ENCODE data around the gene NEK11. TPM values are rescaled to one million over a fixed set of nuclear protein-coding genes. Genes with fewer than 3 reads are reported as not detected.
A peak's percentile ranks its signal among the peaks of the same experiment; 100 is the strongest.

Gene NEK11
- polyA plus RNA-seq, 1 of the 3 experiments (the other 2 are of a cell fraction) = 4.7 TPM

DNA sequence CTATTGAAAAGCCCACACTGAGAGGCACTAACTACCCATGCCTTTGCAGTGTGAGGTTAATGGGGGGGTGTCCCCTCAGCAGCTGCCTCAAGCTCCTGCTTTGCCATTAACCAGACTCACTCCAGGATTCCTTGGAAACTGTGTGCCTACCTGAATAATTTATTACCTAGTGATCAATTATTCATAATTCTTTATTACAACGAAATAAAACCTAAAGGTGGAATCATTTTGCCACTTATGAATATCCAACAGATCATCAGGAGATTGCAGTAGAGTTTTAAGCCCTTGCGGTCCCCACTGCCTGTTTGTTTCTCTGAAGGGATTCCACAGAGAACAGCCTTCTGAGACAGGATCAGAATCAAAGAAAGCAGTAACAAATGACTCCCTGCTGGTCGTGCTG is 23.3 kb downstream of the NEK11 start:
- Histone ChIP-seq H2AFZ (ENCODE audit: low read depth) (no peak overlapping the region), H4K20me1 (ENCODE audit: insufficient read depth) (no peaks in the 10 kb centered on the region), H3K9me3 (no peaks in the 10 kb centered on the region), H3K9ac (no peak overlapping the region), H3F3A (replicated peaks; ENCODE audit: insufficient read depth) (no peaks in the 10 kb centered on the region), H3K27me3 (ENCODE audit: insufficient read depth) (no peaks in the 10 kb centered on the region), H3K9me2 (no peaks in the 10 kb centered on the region), H3K4me1 (ENCODE audit: control insufficient read depth in 1 of 2, insufficient read depth in 2 of 2, low read depth in 1 of 2, low read length in 1 of 2) (peaks cover 0 to 2% of the 10 kb centered on the region in 2 experiments; a peak in 1 of 4 replicates), H3K27ac (ENCODE audit: low read depth in 2 of 2, low read length in 1 of 2) (no peak overlapping the region), H3K36me3 (replicated peaks in 1 of 2; ENCODE audit: control insufficient read depth in 1 of 2, insufficient read depth in 2 of 2, low read length in 1 of 2) (no peaks in the 10 kb centered on the region), H3K4me3 (ENCODE audit: low read depth in 2 of 2, low read length in 1 of 2) (no peak overlapping the region), H3K4me2 (no peak overlapping the region), H3K79me2 (ENCODE audit: insufficient read depth) (no peaks in the 10 kb centered on the region)
- ChIA-PET CTCF (no interaction called here), POLR2A (no interaction called here)
- no peak for TF ChIP-seq FOXM1 (IDR thresholded peaks at IDR 0.05; ENCODE audit: low read depth)
- 76% methylated on average over 3 of the region's 3 CpGs for WGBS (ENCODE audit: low lambda C conversion rate)
- DNase-seq = no peak

DNA sequence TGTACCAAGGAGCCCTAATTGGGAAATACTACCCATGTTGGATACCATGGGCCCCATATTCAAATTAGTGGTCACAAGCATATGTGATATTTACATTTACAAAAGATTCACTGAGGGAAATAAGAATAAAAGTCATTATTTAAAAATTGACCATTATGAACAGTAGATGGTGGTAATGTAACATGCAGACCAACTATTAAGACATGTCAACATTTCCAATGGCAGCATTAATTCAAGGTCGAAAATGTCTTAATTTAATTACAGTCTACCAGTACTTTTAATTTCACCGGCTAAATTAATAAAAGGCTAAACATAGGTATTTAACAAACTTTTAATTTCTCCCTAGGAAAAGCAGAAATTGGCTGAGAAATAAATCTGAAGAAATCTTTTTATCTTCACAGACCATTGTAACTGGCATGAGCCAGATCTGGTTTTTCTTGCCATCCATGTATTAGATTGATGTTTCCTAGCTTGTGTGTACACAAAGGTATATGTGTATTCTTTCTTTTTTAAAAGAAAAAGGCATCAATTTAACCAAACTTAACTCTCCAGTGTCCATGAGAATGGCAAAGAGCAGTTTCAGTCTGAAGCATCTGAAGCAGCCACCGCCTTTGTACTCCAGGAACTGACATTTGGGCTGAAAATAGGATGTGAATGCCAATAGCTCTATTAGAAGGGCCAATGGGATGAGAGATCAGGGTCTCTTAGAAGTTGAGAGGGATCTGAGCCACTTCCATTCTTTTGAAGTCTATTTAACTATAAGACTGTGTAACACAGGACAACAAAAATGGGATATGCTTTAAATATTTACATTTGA is 26.6 kb downstream of the NEK11 start:
- Histone ChIP-seq H3K4me1 (ENCODE audit: control insufficient read depth in 1 of 2, insufficient read depth in 2 of 2, low read depth in 1 of 2, low read length in 1 of 2) (peaks cover 0 to 2% of the 10 kb centered on the region in 2 experiments; a peak in 1 of 4 replicates), H3K9me3 (no peaks in the 10 kb centered on the region), H3K4me2 (no peak overlapping the region), H3K4me3 (ENCODE audit: low read depth in 2 of 2, low read length in 1 of 2) (no peak overlapping the region), H3K27me3 (ENCODE audit: insufficient read depth) (no peaks in the 10 kb centered on the region), H3K79me2 (ENCODE audit: insufficient read depth) (no peaks in the 10 kb centered on the region), H3K9ac (no peak overlapping the region), H3F3A (replicated peaks; ENCODE audit: insufficient read depth) (no peaks in the 10 kb centered on the region), H4K20me1 (ENCODE audit: insufficient read depth) (no peaks in the 10 kb centered on the region), H3K9me2 (no peaks in the 10 kb centered on the region), H2AFZ (ENCODE audit: low read depth) (no peak overlapping the region), H3K36me3 (replicated peaks in 1 of 2; ENCODE audit: control insufficient read depth in 1 of 2, insufficient read depth in 2 of 2, low read length in 1 of 2) (no peaks in the 10 kb centered on the region), H3K27ac (ENCODE audit: low read depth in 2 of 2, low read length in 1 of 2) (no peak overlapping the region)
- ChIA-PET POLR2A (interaction anchor here (0.6 kb wide), 1 partner anchor 81 kb away, joined by 7 read pairs; no protein-coding TSS in a partner anchor), CTCF (interaction anchor here (0.6 to 2.8 kb wide), 28 partner anchors 12 to 1346 kb away, joined by 3 to 12 read pairs (median 4); partner anchors contain the start of gene NUDT16)
- 44% methylated on average over 3 of the region's 3 CpGs for WGBS (ENCODE audit: low lambda C conversion rate)
- DNase-seq = peak; percentile 29
- TF ChIP-seq JUND (IDR thresholded peaks at IDR 0.05) (no peak), MXI1 (IDR thresholded peaks at IDR 0.05; ENCODE audit: low read depth, low read length) (no peak), RAD21 (IDR thresholded peaks at IDR 0.05; ENCODE audit: low read length) (peak; percentile 85), FOXJ3 (CRISPR knock-in tag; IDR thresholded peaks at IDR 0.05) (no peak), RFX5 (IDR thresholded peaks at IDR 0.05; ENCODE audit: low read length) (no peak), MEF2A (IDR thresholded peaks at IDR 0.05; ENCODE audit: borderline replicate concordance, low read depth) (no peak), FOXM1 (IDR thresholded peaks at IDR 0.05; ENCODE audit: low read depth) (no peak), NFIC (IDR thresholded peaks at IDR 0.05; ENCODE audit: borderline replicate concordance) (no peak), GABPA (IDR thresholded peaks at IDR 0.05; ENCODE audit: low read depth) (no peak), SMC3 (IDR thresholded peaks at IDR 0.05; ENCODE audit: low read depth, low read length) (peak; percentile 52), GATA2 (CRISPR knock-in tag; IDR thresholded peaks at IDR 0.05) (no peak), EZH2phosphoT487 (IDR thresholded peaks at IDR 0.05; ENCODE audit: borderline replicate concordance, low read depth) (no peak), EP300 (IDR thresholded peaks at IDR 0.05; ENCODE audit: borderline replicate concordance in 1 of 2, low read depth in 1 of 2, low read length in 1 of 2) (no peak), RXRA (IDR thresholded peaks at IDR 0.05; ENCODE audit: borderline replicate concordance, low read depth) (no peak)
- TF ChIP-seq, protein P1, sequence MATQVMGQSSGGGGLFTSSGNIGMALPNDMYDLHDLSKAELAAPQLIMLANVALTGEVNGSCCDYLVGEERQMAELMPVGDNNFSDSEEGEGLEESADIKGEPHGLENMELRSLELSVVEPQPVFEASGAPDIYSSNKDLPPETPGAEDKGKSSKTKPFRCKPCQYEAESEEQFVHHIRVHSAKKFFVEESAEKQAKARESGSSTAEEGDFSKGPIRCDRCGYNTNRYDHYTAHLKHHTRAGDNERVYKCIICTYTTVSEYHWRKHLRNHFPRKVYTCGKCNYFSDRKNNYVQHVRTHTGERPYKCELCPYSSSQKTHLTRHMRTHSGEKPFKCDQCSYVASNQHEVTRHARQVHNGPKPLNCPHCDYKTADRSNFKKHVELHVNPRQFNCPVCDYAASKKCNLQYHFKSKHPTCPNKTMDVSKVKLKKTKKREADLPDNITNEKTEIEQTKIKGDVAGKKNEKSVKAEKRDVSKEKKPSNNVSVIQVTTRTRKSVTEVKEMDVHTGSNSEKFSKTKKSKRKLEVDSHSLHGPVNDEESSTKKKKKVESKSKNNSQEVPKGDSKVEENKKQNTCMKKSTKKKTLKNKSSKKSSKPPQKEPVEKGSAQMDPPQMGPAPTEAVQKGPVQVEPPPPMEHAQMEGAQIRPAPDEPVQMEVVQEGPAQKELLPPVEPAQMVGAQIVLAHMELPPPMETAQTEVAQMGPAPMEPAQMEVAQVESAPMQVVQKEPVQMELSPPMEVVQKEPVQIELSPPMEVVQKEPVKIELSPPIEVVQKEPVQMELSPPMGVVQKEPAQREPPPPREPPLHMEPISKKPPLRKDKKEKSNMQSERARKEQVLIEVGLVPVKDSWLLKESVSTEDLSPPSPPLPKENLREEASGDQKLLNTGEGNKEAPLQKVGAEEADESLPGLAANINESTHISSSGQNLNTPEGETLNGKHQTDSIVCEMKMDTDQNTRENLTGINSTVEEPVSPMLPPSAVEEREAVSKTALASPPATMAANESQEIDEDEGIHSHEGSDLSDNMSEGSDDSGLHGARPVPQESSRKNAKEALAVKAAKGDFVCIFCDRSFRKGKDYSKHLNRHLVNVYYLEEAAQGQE (IDR thresholded peaks at IDR 0.05; ENCODE audit: low read depth, low read length) = no peak
- TF ChIP-seq, protein P2, sequence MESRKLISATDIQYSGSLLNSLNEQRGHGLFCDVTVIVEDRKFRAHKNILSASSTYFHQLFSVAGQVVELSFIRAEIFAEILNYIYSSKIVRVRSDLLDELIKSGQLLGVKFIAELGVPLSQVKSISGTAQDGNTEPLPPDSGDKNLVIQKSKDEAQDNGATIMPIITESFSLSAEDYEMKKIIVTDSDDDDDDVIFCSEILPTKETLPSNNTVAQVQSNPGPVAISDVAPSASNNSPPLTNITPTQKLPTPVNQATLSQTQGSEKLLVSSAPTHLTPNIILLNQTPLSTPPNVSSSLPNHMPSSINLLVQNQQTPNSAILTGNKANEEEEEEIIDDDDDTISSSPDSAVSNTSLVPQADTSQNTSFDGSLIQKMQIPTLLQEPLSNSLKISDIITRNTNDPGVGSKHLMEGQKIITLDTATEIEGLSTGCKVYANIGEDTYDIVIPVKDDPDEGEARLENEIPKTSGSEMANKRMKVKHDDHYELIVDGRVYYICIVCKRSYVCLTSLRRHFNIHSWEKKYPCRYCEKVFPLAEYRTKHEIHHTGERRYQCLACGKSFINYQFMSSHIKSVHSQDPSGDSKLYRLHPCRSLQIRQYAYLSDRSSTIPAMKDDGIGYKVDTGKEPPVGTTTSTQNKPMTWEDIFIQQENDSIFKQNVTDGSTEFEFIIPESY (IDR thresholded peaks at IDR 0.05; ENCODE audit: borderline replicate concordance, low read depth) = no peak
- TF ChIP-seq, protein P3, sequence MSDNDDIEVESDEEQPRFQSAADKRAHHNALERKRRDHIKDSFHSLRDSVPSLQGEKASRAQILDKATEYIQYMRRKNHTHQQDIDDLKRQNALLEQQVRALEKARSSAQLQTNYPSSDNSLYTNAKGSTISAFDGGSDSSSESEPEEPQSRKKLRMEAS (IDR thresholded peaks at IDR 0.05; ENCODE audit: low read depth) = no peak
- TF ChIP-seq, protein P4, sequence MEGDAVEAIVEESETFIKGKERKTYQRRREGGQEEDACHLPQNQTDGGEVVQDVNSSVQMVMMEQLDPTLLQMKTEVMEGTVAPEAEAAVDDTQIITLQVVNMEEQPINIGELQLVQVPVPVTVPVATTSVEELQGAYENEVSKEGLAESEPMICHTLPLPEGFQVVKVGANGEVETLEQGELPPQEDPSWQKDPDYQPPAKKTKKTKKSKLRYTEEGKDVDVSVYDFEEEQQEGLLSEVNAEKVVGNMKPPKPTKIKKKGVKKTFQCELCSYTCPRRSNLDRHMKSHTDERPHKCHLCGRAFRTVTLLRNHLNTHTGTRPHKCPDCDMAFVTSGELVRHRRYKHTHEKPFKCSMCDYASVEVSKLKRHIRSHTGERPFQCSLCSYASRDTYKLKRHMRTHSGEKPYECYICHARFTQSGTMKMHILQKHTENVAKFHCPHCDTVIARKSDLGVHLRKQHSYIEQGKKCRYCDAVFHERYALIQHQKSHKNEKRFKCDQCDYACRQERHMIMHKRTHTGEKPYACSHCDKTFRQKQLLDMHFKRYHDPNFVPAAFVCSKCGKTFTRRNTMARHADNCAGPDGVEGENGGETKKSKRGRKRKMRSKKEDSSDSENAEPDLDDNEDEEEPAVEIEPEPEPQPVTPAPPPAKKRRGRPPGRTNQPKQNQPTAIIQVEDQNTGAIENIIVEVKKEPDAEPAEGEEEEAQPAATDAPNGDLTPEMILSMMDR (IDR thresholded peaks at IDR 0.05) = peak; percentile 56

All from SK-N-SH (cell line).